ENCODE results near the gene CEMIP.

DNA sequence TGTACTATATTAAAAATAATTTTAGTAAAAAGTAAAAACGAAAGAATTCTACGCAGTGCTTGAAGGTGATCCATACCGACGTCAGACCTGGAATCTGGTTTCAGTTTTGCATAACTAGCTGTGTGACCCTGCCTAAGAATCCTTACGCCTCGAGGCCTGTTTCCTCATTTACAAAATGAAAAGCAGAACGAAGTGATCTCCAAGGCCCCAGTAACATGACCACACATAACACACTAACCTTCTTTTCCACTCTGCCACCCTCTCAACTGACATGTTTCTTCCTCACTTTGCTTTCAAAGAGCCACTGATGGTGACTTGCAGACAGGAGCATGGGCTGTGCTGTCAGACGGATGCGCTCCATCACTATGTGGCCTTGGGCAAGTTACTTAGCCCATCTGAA is 205.7 kb downstream of the CEMIP start:
- TF ChIP-seq, protein P1, sequence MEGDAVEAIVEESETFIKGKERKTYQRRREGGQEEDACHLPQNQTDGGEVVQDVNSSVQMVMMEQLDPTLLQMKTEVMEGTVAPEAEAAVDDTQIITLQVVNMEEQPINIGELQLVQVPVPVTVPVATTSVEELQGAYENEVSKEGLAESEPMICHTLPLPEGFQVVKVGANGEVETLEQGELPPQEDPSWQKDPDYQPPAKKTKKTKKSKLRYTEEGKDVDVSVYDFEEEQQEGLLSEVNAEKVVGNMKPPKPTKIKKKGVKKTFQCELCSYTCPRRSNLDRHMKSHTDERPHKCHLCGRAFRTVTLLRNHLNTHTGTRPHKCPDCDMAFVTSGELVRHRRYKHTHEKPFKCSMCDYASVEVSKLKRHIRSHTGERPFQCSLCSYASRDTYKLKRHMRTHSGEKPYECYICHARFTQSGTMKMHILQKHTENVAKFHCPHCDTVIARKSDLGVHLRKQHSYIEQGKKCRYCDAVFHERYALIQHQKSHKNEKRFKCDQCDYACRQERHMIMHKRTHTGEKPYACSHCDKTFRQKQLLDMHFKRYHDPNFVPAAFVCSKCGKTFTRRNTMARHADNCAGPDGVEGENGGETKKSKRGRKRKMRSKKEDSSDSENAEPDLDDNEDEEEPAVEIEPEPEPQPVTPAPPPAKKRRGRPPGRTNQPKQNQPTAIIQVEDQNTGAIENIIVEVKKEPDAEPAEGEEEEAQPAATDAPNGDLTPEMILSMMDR (IDR thresholded peaks at IDR 0.05; ENCODE audit: insufficient read depth, low read length) = no peak
- no peak; the same call in 1 of the 2 replicates for TF ChIP-seq POLR2AphosphoS5 (IDR thresholded peaks at IDR 0.05; ENCODE audit: low read depth)
- TF ChIP-seq, protein P2, sequence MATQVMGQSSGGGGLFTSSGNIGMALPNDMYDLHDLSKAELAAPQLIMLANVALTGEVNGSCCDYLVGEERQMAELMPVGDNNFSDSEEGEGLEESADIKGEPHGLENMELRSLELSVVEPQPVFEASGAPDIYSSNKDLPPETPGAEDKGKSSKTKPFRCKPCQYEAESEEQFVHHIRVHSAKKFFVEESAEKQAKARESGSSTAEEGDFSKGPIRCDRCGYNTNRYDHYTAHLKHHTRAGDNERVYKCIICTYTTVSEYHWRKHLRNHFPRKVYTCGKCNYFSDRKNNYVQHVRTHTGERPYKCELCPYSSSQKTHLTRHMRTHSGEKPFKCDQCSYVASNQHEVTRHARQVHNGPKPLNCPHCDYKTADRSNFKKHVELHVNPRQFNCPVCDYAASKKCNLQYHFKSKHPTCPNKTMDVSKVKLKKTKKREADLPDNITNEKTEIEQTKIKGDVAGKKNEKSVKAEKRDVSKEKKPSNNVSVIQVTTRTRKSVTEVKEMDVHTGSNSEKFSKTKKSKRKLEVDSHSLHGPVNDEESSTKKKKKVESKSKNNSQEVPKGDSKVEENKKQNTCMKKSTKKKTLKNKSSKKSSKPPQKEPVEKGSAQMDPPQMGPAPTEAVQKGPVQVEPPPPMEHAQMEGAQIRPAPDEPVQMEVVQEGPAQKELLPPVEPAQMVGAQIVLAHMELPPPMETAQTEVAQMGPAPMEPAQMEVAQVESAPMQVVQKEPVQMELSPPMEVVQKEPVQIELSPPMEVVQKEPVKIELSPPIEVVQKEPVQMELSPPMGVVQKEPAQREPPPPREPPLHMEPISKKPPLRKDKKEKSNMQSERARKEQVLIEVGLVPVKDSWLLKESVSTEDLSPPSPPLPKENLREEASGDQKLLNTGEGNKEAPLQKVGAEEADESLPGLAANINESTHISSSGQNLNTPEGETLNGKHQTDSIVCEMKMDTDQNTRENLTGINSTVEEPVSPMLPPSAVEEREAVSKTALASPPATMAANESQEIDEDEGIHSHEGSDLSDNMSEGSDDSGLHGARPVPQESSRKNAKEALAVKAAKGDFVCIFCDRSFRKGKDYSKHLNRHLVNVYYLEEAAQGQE (IDR thresholded peaks at IDR 0.05; ENCODE audit: insufficient replicate concordance, low read depth) = no peak

All from HL-60 (cell line).